Measurements from ENCODE around the gene ARHGAP15.

Gene ARHGAP15

DNA sequence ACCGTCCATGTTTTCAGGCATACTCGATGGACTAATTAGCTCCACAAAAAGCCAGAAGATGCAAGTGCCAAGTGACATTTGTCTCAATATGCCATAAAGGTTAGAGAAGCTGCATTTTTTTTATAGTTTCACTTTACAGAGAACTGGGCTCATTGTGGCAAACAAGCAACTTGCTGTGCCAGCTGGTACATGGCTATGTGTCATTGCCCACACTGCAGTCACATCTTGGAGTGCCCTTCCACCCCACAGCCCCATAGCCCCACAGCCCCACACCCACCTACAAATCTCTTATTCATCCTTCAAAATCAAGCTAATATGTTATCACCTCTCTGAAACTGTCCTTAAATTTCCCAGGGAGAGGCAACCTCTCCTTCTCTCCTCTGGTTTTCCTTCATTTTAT, 451.9 kb downstream of the ARHGAP15 start:
- no peak for DNase-seq (ENCODE audit: low read depth in 2 of 2)

DNA sequence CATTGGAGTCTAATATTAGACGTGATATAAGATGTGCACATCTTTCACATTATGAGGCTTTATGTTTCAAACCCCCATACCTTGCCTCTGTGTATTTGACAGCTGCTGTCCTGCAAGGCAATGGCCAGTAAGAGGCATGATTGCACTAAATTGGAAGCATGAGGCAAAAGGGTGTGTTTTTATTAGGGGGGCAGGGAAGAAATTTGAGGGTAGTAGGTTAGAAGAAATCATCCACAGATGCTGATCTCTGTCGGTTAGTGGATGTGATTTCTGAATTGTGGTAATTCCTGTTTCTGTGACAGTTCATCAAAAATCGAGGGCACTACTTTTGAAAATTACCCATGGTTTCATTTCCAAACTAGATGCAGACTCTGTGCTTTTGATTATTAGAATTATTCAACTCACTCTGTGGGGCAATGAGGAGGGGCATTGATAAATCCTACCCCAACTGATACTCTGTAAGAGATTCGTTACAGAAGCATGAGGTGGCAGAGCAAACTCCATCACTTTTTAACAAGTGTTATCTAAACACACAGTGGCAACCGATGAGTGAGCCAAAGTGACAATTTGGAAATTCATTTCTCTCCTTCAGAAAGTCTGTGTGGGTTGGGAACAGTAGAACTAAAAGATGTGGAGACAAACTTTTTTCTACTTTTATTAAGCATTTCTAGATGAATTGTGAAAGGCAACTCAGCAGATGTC, 453.0 kb downstream of the ARHGAP15 start:
- DNase-seq (ENCODE audit: low read depth in 2 of 2), result no peak

DNA sequence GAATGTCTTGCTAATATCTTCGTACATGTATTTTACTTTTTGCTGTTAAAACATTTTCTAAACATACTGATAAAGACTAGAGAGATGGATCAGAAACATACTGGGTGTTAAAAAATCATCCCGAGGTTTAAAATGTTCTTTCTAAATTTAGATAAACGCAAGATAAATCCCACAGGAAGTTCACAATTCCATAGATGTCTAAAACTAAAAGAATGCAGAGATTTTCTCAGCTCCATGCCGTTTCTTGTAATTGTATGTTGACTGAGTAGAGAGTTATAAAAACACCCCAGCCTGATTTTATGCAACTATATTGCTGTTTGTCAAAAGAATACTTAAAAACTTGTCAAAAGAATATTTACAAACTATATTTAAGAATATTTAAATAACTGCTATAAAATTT, 455.7 kb downstream of the ARHGAP15 start:
- DNase-seq (ENCODE audit: low read depth in 2 of 2), result no peak

DNA sequence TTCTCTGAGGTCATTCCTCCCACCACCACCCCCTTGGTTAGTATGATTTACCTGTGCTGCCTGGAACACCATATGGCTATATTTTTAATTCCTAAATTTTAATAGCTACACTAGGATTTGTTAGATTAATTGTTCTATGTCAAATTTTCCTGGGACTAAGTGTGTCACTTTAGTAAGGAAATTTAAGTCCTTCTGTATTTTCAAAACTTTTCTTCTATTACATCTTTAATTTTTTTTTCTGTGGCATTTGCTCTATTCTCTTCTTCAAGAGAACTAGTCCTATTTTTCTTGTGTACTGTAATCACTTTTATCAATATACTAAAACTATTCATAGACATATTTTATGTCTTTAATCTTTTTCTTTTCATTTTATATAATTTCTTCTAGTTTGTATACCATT, 456.9 kb downstream of the ARHGAP15 start:
- no peak for DNase-seq (ENCODE audit: low read depth in 2 of 2)

DNA sequence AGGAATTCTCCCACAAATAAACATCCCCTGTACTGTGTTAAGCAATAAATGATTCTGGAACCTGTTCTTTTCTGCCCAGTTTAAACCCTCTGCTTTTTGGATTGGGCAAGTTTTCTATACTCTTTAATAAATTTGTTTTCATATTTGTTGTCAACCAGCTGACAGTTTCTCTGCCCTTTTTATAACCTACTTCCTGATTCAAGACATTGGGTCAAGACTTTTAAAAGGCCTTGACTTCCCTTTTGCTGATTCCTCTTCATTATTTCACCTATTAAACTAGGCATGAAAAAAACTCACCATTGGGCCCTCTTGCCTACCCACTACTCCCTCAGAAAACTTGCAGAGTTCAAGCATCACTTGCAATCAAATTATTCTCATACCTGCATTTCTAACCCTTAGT, 459.5 kb downstream of the ARHGAP15 start:
- DNase-seq (ENCODE audit: low read depth in 2 of 2), result no peak

DNA sequence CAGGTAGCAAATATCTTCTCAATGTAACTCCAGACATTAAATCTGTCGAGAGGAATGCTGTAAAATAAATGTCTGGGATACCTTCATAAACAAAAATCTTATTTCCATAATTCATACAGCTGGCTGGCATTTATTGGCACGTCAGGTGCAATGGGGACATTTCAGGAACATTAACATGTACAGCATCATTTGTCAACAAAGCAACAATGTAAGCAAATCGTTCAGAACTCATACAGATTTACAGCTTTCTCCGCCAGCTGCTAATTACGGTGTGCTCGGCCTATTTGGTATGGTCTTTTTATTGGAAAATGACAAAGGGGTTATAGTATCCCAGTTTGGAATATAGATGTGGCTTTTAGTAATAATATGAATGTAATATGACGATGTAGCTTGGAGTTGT, 464.9 kb downstream of the ARHGAP15 start:
- DNase-seq (ENCODE audit: low read depth in 2 of 2), result no peak

DNA sequence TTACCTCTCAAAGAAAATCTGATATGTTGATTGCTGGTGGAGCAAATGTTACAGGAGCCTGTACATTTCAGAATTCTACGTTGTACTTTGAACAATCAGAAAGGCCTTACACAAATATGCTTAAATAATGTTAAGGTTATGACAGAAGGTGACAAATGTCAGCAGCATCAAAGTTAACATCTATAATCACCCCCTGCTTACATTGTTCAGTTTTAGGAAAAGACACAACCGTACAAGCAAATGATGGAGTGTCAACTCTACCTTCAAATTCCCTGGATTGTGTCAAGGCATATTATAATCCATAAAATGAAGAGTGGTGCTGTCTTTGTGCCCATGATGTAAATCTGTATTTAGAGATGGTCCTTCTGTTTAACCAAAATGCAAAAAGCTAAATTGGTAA, 465.5 kb downstream of the ARHGAP15 start:
- DNase-seq (ENCODE audit: low read depth in 2 of 2), result no peak

DNA sequence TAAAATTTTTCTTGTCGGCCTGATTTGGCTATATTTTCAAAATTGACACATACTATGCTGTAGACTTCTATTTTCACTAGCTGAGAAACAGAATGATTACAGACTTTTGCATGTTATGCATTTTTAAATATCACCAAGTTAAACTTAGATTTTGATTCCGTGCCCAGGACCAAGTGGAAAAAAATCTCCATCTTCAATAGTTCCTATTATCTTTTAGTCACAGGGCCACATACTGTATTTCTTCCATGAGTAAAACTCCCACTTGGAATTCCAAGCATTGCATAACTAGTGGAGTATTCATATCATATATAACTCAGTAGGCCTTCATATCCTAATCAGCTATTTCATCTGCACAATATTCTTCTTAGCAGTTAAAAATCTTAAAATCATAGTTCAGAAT, 470.9 kb downstream of the ARHGAP15 start:
- no peak for DNase-seq (ENCODE audit: low read depth in 2 of 2)

DNA sequence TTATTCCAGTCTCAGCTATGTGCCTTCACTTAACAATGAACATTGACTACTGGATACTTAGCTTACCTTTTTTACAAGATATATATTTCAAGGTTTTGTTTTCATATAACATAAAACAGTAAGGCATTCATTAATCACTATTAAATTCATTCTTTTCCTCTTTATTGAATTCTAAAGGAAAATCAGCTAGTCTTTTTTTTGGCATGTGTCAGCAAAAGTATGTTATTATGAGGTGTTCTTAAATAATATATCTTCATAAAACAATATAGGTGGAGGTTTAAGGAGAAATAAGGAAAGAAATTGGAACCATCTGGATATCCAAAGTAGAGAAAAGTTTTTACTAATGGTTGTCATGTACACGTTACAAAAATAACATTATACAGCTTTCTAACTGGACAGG, 472.6 kb downstream of the ARHGAP15 start:
- no peak for DNase-seq (ENCODE audit: low read depth in 2 of 2)

DNA sequence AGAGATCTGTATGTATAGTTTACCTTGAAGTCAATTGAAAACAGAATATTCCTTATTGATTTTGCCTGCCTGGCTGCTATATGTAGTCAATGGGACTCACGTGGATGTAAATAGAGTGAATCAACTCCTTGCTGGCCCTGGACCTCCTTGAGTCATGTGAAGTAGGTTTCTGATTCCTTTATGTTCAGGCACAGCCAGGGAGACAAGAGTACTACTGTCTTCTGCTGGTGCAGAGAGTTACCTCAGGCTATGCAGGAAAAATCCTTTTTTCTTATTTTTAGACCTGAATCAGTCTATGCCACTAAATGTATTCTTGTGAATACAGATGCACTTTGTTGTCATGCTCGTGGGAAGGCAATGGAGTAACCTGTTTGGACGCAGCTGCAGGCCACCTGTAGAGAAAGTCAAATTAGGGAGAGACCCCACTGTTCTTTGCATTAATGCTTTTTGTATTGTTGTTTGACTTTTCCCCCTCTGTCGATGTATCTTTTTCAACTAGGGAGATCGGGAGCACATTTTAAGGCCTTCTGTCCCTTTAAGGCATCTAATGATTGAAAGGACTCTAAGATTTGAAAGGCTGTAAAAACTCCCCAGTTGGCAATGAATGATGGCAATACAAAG, 473.9 kb downstream of the ARHGAP15 start:
- no peak for DNase-seq (ENCODE audit: low read depth in 2 of 2)

DNA sequence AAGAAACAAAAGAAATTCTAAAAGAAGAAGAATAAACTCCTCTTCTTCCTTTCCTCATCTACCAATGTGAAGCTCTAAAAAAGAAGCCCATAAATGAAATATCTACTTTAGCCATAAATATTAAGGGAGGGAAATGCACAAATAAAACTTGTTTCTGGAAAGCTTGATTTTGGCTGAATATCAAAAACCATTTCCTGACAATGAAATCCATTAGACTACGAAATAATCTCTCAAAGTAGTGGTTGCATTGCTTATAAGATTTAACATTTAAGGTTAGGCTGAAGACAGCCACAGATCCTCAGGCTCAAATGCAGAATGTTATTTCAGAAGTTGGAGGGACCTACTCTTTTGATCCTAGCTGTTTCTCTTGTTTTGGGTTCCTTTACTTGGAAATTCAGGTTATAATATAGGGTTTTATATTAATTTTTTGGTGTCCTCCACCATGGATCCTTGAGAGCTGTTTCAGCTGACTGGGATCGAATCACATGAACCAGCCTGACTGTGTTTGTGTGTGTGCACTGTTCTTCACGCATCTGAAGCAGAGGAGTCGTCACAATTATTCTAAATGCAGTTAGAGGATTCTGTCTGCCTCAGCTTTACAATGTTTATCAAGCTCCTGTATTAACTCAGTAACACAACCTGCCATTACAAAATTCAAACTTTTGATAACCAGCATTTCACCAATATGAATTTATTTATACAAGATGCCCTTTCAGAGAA, 474.8 kb downstream of the ARHGAP15 start:
- DNase-seq (ENCODE audit: low read depth in 2 of 2), result no peak

DNA sequence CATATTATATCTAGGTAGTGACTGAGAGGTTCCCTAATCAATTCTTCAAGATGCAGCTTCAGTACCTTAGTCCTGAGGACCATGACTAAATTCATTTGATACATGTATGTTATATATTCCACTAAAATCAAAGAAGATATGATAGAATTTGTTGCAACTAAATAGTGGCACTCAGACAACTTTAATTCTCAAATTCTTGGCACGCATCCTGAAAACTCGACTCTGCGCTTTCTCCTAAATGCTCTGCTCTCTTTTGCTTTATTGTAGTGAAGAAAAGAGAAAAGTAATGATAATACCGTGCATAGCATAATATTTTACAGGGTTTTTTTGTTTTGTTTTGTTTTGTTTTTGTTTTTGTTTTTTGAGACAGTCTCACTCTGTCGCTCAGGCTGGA, 475.3 kb downstream of the ARHGAP15 start:
- DNase-seq (ENCODE audit: low read depth in 2 of 2), result no peak

DNA sequence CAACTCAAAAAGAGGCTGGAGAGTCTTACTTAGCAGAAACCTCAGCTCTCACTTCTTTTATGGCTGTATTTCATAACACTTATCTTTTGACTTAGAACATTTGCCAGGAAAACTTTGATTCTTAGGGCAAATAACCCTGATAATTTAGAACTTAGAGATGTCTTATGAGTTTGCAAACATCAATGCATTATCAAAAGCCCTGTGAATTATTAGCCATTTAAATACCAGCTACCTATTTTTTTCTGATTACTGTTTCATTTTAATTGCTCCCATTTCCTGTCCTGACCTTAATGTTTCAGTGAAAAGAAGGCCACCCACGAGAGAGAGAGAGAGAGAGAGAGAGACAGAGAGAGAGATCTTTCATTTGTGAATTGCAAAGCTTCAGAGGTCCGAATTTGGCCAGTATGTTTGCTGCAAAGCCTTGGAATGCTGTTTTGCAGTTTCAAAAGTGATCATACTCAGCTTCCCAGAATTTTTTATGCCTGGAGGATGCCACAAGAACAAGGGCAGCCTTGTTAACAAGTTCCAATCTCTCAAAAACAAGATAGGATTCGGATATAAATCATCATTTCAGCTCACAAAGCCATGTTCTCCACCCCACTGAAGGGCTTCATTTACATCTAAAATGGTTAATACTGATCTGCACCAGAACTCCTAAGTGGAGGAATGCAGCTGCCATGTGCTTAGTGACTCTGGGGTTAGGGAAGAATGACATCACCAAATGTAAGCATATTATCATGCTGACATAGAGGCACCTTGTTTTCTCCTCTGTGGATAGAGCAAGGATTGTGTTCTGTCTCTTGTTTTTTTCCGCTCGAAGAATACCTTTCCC, 478.2 kb downstream of the ARHGAP15 start:
- no peak for DNase-seq (ENCODE audit: low read depth in 2 of 2)

DNA sequence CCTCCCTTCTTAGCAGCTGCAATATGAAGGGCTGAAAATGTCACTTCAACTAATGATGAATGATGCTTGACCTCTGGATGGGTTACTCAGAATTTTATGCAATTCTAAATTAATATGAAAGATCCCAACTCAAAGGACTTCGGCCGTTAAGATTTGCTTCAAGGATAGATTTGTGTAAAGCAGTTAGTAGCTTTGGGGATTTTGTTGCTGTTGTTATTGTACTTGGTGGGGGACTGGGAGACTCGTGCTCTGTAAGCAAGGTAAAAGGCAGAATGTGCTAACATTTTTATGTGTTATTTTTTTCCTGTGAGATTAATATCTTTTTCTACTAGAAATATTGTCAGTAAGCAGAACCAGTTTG, 478.8 kb downstream of the ARHGAP15 start:
- no peak for DNase-seq (ENCODE audit: low read depth in 2 of 2)

DNA sequence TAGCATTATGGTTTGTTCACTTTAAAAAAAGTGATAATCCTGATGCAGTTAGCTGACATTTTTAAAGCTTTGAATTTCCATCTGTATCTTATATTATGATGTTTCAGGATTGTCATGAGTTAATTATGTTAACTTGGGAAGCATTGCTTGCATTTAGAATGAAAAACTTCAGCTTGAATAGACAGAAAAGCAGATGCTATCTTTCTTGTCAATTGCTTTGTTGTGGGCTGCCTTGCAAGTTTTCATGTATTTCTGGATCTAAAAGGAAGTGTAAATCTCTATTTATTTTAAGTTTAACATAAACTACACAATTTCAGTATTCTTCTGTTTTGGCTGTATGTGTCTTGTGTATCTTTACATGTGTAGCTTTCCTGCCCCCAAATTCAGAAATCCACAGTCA, 479.5 kb downstream of the ARHGAP15 start:
- DNase-seq (ENCODE audit: low read depth in 2 of 2), result no peak

DNA sequence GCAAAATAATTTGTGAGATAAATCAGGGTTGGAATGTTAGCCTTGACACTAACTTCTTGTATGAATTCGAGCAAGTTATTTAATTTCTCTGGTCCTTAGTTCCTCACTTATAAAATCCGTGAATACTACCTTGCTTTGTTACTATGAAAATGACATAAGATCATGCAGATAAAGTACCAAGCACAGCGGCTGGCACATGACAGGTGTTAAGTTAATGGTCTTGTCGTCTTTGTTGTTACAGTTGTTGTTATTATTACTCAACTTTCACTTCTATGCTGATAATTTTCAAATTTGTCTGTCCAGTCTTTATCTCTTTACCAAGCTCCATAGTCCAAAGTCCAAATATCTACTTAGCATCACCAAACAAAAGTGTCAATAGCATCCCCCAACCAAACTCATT, 482.1 kb downstream of the ARHGAP15 start:
- DNase-seq (ENCODE audit: low read depth in 2 of 2), result no peak

DNA sequence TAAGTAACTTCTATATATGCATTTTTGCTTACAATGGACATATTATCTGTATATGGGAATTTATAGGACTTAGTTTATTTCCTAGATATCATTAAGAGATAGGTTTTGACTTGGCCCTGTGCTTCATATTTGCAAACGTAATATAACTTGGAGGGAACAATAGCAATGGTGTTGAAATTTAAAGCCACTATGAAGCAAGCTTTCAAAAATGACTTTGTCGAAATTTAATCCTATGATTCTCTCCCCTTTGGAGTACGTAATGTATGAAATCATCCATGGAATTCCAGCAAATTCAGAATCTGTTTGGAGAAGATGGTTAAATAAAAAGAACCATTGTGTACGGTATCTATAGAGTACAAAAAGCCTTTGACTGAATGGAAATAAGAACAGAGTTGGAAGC, 486.3 kb downstream of the ARHGAP15 start:
- no peak for DNase-seq (ENCODE audit: low read depth in 2 of 2)

DNA sequence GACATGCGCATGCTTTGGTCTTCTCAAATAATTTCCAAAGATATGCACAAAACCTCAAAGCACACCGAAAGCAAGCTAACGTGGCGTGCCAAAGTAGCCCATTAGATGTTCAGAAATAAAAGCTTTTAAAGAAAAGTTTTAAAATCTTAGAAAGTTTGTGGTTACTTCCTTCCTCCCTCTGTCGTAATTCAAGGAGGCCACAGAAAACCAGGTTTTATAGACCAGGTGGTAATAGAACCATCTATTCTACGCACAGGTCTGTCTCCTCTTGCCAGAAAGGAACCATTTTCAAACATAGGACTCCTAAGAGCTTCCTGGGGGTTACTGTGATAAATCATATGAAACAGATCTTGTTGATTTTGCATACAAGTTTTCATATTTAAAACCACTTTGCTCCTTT, 487.2 kb downstream of the ARHGAP15 start:
- DNase-seq (ENCODE audit: low read depth in 2 of 2), result no peak

DNA sequence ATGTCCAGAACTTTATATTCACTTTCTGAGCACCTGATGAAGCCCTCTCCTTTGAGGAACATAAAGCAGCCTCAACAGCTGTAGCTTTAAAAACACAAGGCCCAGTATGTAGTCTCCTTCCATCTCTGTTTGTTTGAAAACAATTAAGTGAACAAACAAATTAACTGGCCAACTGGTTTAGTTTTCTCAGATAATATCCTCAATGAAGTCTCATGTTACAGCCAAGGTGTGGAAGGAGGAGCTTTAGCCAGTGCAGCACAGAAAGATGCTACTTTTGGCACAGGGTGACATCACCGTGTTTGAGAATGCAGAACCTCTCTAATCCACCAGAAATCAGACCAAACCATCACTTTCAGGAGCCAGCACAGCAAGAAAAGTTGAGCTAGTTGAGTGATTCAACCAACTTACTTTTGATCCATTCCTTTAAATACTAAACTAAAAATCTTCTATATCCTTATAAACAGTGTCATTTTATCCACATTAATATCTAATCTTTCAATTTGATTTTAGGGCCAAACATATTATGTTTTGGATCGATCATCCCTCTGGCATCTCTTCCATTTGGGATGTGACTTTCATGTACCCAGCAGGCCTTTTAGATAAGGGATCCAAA, 488.7 kb downstream of the ARHGAP15 start:
- no peak for DNase-seq (ENCODE audit: low read depth in 2 of 2)

DNA sequence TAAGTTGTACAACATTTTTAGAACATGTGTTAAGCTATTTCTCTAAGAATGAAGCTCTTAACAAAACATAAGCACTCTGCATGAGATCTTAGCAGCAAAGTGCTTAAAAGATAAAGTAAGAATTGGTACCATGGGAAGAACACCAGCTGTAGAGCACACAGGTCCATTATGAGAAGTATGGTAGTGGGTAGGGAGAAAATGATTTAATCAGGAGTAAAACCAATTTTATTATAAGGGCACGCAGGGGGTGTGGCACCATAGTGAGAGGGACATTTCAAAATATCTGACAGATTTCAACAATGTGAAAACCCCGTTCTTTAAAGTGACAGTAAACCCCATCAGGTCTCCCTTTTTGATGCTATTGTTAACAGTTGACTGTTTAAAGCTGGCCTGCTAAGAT, 492.9 kb downstream of the ARHGAP15 start:
- no peak for DNase-seq (ENCODE audit: low read depth in 2 of 2)

DNA sequence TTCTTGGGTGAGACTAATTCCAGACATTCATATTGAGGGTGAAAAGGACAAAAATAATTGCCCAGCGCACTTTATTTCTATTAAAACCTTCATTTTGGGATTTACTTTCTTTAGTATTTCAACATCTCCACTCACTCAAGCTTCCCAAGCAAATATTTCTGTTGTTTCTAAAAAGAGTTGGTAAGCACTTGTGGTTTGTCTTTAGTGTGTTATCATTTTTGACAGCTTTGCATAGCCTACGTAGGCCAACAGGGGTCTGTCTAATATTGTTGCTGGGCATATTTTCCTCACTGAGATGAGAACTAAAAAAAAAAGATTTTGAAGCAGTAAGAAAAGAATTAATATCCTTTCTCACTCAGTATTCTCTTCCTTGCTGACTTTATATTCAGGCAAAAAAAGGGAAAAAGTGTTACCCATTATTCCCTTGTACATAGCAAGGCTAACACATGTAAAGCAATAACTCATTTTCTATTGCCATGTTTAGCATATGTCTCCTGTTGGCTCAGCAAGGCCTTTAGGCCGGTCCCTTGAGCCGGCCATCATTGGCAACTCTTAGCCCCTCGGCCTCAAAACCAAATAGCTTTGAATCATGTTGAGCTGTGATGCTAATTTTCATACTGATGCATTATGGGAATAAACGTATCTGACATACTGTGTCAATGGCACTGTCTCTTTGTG, 494.2 kb downstream of the ARHGAP15 start:
- DNase-seq (ENCODE audit: low read depth in 2 of 2), result no peak

DNA sequence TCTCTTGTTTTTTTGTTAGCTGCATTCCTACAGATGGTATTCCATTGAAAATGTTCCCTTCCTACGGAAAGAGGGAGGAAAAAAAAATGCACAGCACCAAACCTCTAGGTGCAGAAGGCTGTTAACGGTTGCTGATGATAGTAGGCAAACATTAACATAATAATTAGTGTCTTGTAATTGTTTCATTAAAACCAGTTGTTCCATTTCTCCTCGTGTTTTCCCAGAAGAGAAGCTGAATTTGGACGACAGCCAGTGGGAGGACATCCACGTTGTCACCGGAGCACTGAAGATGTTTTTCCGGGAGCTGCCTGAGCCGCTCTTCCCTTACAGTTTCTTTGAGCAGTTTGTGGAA, 494.7 kb downstream of the ARHGAP15 start:
- no peak for DNase-seq (ENCODE audit: low read depth in 2 of 2)

Data from stimulated activated CD4-positive, alpha-beta T cell treated with anti-CD3 and anti-CD28 coated beads, Interleukin-15, amount 100 ng/mL, for 48 hours (primary cell).